Testis (tissue), 3 donors: ENCODE measurements around the gene SSBP3. TPM values are rescaled to one million over a fixed set of nuclear protein-coding genes. Genes with fewer than 3 reads are reported as not detected.

Experiments used
- DNase-seq: peaks from one replicate; pipeline ENCODE4 v3.0.0-alpha.2; 2019
- H3K27ac ChIP-seq, 2 donors: fragments of 200-600 bp; sonication (generic); one replicate each; pipeline ENCODE4 v1.5.1; 2019
- H3K27me3 ChIP-seq: fragments of 200-600 bp; sonication (generic); one replicate; pipeline ENCODE4 v1.5.1; 2019
- H3K36me3 ChIP-seq: fragments of 200-600 bp; sonication (generic); one replicate; pipeline ENCODE4 v1.5.1; 2017; ENCODE audit warnings: low read depth; ENCODE audit errors: missing control alignments
- H3K4me1 ChIP-seq: fragments of 200-600 bp; sonication (generic); one replicate; pipeline ENCODE4 v1.5.1; 2019
- H3K4me3 ChIP-seq, 2 donors: fragments of 200-600 bp; sonication (generic); one replicate each; pipeline ENCODE4 v1.5.1; 2017 to 2019
- H3K9me3 ChIP-seq: fragments of 200-600 bp; sonication (generic); one replicate; pipeline ENCODE4 v1.5.1; 2017
- POLR2A ChIP-seq: fragments of 450-650 bp; IDR thresholded peaks from one replicate; pipeline ENCODE4 v1.6.1; 2017; ENCODE audit warnings: antibody characterized with exemption, mild to moderate bottlenecking, moderate library complexity
- WGBS, 2 donors: methylation state at CpG; one replicate each; pipeline ENCODE4 v1.1.5; 2018; 5-methylcytosine and 5-hydroxymethylcytosine counted together
- intact Hi-C: fragments of 100-400 bp; cut with DNase I; formaldehyde crosslinking; loops from one replicate; pipeline ENCODE4 v1.15.1; 2023; ENCODE audit warnings: low total_unique reads
- polyA plus RNA-seq: library from polyadenylated mRNA; stranded (reverse); fragments of 350-450 nt; fragmentation: Illumina TruSeq; extraction: RNeasy Lipid Tissue Mini Kit (QIAGEN cat#74804); gene quantifications from one replicate; pipeline ENCODE4 v1.2.3, GENCODE V29; 2014; ENCODE audit warnings: low read depth, low replicate concordance; ENCODE audit not compliant: insufficient read depth
- total RNA-seq, 2 donors: library from RNA; depleted of rRNA; stranded (reverse); fragments of >200 nt; gene quantifications; one replicate each; pipeline ENCODE4 v1.2.3, GENCODE V29; 2016
- TF ChIP-seq, protein P1 (sequence below), 3 experiments: fragments of 450-650 bp in 2 of 3; fragments of 200-600 bp in 1 of 3; sonication (generic) in 1 of 3; IDR thresholded peaks; one replicate each; pipeline ENCODE4 v1.5.1; 2016 to 2019; ENCODE audit warnings: antibody characterized with exemption in 3 of 3, mild to moderate bottlenecking in 2 of 3, moderate library complexity in 1 of 3

Gene SSBP3
- total and polyA plus RNA-seq, 3 donors from 2014 or later, result 88.8 to 99.0 (median 91.6) TPM

DNA sequence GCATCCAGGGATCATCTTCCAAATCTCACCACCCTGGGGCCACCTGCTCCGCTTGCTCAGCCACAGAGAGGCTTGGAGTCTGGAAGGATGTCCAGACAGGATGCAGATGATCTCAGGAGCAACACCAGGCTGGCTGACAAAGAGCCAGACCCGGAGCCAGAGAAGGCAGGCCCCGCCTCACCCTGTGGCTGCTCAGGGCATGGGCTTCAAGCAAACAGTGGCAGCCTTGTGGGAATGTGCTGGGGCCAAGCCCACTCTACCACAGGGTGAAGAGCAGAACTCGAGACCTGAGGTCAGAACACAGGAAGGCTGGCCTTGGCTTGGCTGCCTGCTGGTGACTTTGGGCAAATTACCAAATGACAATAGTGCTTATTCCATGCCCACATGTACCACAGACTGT lies 160.7 kb downstream of the SSBP3 start:
- H3K27ac ChIP-seq, result no peak overlapping the region
- peaks cover 19% of the 10 kb centered on the region for H3K4me1 ChIP-seq
- H3K4me3 ChIP-seq, result no peak overlapping the region
- TF ChIP-seq POLR2A, result no peak
- TF ChIP-seq, protein P1, sequence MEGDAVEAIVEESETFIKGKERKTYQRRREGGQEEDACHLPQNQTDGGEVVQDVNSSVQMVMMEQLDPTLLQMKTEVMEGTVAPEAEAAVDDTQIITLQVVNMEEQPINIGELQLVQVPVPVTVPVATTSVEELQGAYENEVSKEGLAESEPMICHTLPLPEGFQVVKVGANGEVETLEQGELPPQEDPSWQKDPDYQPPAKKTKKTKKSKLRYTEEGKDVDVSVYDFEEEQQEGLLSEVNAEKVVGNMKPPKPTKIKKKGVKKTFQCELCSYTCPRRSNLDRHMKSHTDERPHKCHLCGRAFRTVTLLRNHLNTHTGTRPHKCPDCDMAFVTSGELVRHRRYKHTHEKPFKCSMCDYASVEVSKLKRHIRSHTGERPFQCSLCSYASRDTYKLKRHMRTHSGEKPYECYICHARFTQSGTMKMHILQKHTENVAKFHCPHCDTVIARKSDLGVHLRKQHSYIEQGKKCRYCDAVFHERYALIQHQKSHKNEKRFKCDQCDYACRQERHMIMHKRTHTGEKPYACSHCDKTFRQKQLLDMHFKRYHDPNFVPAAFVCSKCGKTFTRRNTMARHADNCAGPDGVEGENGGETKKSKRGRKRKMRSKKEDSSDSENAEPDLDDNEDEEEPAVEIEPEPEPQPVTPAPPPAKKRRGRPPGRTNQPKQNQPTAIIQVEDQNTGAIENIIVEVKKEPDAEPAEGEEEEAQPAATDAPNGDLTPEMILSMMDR (IDR thresholded peaks at IDR 0.05), result no peak
- intact Hi-C loops, result no loop called here
- no peak for DNase-seq
- WGBS, 2 donors, result 70 to 73% methylated on average over 4 of the region's 4 CpGs
- H3K36me3 ChIP-seq, result no peaks in the 10 kb centered on the region
- no peaks in the 10 kb centered on the region for H3K27me3 ChIP-seq
- no peaks in the 10 kb centered on the region for H3K9me3 ChIP-seq

- H3K4me1 ChIP-seq, result peaks cover 11% of the 10 kb centered on the region
- TF ChIP-seq POLR2A, result no peak
- TF ChIP-seq, protein P1 (IDR thresholded peaks at IDR 0.05), result no peak
- no peaks in the 10 kb centered on the region for H3K9me3 ChIP-seq
- no peak overlapping the region for H3K4me3 ChIP-seq
- no peaks in the 10 kb centered on the region for H3K27me3 ChIP-seq
- DNase-seq, result no peak
- intact Hi-C loops, result no loop called here
- no peaks in the 10 kb centered on the region for H3K36me3 ChIP-seq
- no peak overlapping the region for H3K27ac ChIP-seq
- WGBS, 2 donors, result 82 to 92% methylated on average over 7 of the region's 7 CpGs
These were observed 161.5 kb downstream of the SSBP3 start for GRCh38 chr1:54244655-54245054.

DNA sequence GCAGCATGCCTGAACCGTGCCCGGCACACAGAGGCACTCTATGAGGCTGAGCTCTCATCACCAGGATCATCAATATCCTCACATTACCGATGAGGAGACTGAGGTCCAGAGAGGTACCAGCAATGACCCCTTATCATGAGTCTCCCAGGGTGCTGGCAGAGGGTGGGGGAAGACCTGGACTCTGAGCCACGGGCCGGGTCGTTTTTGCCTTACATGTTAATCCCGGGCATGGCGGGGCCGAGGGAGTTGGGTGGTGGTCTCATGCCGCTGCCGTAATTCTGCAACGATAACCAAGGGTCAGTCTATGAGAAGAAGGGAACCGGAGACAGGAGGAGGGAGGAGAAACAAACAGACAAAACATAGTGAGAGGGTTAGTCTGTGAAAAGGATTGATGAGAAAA lies 163.2 kb downstream of the SSBP3 start:
- Histone ChIP-seq H3K36me3 (no peaks in the 10 kb centered on the region), H3K4me3 (no peak overlapping the region), H3K9me3 (no peaks in the 10 kb centered on the region), H3K27ac (no peak overlapping the region), H3K27me3 (no peaks in the 10 kb centered on the region), H3K4me1 (peaks cover 11% of the 10 kb centered on the region)
- intact Hi-C loops, result no loop called here
- TF ChIP-seq POLR2A, result no peak
- TF ChIP-seq, protein P1 (IDR thresholded peaks at IDR 0.05), result no peak
- WGBS, 2 donors, result 94 to 95% methylated on average over 13 of the region's 13 CpGs
- no peak for DNase-seq

DNA sequence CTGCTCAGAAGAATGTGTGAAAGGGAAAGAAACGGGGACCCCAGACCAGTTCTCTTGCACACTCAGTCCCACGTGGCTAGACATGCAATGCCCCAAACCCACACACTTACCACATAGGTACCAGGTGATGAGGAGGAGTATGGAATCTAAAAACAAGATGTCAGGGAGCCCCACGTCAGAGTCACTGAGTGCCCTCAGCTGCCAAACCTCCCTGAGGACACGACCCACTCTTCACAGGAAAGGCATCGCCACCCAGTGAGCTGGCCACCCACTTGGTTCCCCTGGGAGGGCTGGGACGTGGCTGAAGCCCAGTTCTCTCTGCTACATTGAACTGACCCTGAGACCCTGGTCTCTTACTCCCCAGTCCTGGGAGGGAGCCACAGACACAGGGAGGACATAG lies 164.8 kb downstream of the SSBP3 start:
- 52 to 54% methylated on average over 4 to 6 of the region's 6 CpGs for WGBS, 2 donors
- intact Hi-C loops, result no loop called here
- TF ChIP-seq POLR2A, result no peak
- TF ChIP-seq, protein P1 (IDR thresholded peaks at IDR 0.05), result no peak
- Histone ChIP-seq H3K4me1 (peaks cover 9% of the 10 kb centered on the region), H3K9me3 (no peaks in the 10 kb centered on the region), H3K27ac (no peak overlapping the region), H3K4me3 (no peak overlapping the region), H3K27me3 (no peaks in the 10 kb centered on the region), H3K36me3 (no peaks in the 10 kb centered on the region)
- no peak for DNase-seq

- intact Hi-C loops, result no loop called here
- no peaks in the 10 kb centered on the region for H3K9me3 ChIP-seq
- H3K27me3 ChIP-seq, result no peaks in the 10 kb centered on the region
- no peak overlapping the region for H3K4me3 ChIP-seq
- H3K4me1 ChIP-seq, result peaks cover 8% of the 10 kb centered on the region
- no peaks in the 10 kb centered on the region for H3K36me3 ChIP-seq
- no peak overlapping the region for H3K27ac ChIP-seq
- no peak for DNase-seq
- WGBS, 2 donors, result 95 to 100% methylated on average over 10 to 12 of the region's 12 CpGs
- no peak for TF ChIP-seq POLR2A
- TF ChIP-seq, protein P1 (IDR thresholded peaks at IDR 0.05), result no peak
These were observed 165.4 kb downstream of the SSBP3 start for GRCh38 chr1:54240741-54241335.
